Activated T-helper 1 cell treated with Interleukin-2 at 50 U/mL for 16 hours (primary cell): Measurements from ENCODE around the gene YPEL2.

ENCODE experiments used
- DNase-seq: peaks from one replicate; pipeline ENCODE4 v3.0.0-alpha.2; 2020; ENCODE audit warnings: low read depth

YPEL2 gene

GRCh38 chr17:59434429-59434828, 103.0 kb downstream of the YPEL2 start:
- DNase-seq: no peak

GRCh38 chr17:59435238-59435637, 103.8 kb downstream of the YPEL2 start:
- DNase-seq: no peak

GRCh38 chr17:59436900-59437299, 105.4 kb downstream of the YPEL2 start:
- DNase-seq: no peak

GRCh38 chr17:59437791-59438281, 106.4 kb downstream of the YPEL2 start:
- DNase-seq: no peak

- no peak for DNase-seq
These were observed 107.8 kb downstream of the YPEL2 start for GRCh38 chr17:59439262-59439661.

GRCh38 chr17:59439741-59440211, 108.3 kb downstream of the YPEL2 start:
- no peak for DNase-seq

GRCh38 chr17:59440757-59441463, 109.5 kb downstream of the YPEL2 start:
- peak; percentile 69 for DNase-seq

- DNase-seq: no peak
These were observed 110.1 kb downstream of the YPEL2 start for GRCh38 chr17:59441464-59442096.

GRCh38 chr17:59443106-59443505, 111.7 kb downstream of the YPEL2 start:
- DNase-seq: no peak
